ENCODE measurements around the gene FAM110D. TPM values are rescaled to one million over a fixed set of nuclear protein-coding genes. Genes with fewer than 3 reads are reported as not detected.
A peak's percentile ranks its signal among the peaks of the same experiment; 100 is the strongest.

The FAM110D gene
- total and polyA plus RNA-seq, 2 experiments from 2014 or later = 0.24 to 0.39 TPM

GRCh38 chr1:26153966-26154532, 4.8 kb upstream of the FAM110D start:
- H3K36me3 ChIP-seq (ENCODE audit: insufficient read depth) = no peaks in the 10 kb centered on the region
- no peaks in the 10 kb centered on the region for H3K79me2 ChIP-seq (replicated peaks; ENCODE audit: insufficient read depth)
- H3K27me3 ChIP-seq (ENCODE audit: insufficient read depth) = peaks cover 94% of the 10 kb centered on the region
- H3K4me2 ChIP-seq = peak overlapping the region; percentile 89
- H3K4me1 Mint-ChIP-seq = peaks cover 51% of the 10 kb centered on the region
- H3K4me1 ChIP-seq (ENCODE audit: insufficient read depth) = peaks cover 34% of the 10 kb centered on the region
- H3K27ac Mint-ChIP-seq = no peak overlapping the region
- H2AFZ ChIP-seq = no peak overlapping the region
- ATAC-seq (peak; percentile 12), DNase-seq (ENCODE audit: low spot score) (no peak)
- H3K4me3 Mint-ChIP-seq = peak overlapping the region; percentile 15; the same call in 1 of the 3 replicates
- peaks cover 63% of the 10 kb centered on the region for H3K27me3 Mint-ChIP-seq (ENCODE audit: insufficient read depth, low read depth, poor library complexity)
- no peaks in the 10 kb centered on the region for H3K9me2 ChIP-seq (ENCODE audit: insufficient read depth)
- TF ChIP-seq ETS1 (IDR thresholded peaks at IDR 0.05) (no peak), POLR2AphosphoS5 (IDR thresholded peaks at IDR 0.05; ENCODE audit: low read depth) (no peak), REST (IDR thresholded peaks at IDR 0.05; ENCODE audit: unreplicated experiment) (no peak), EZH2phosphoT487 (IDR thresholded peaks at IDR 0.05; ENCODE audit: unreplicated experiment) (no peak), NANOG (IDR thresholded peaks at IDR 0.05; ENCODE audit: borderline replicate concordance) (no peak), EZH2 (IDR thresholded peaks at IDR 0.05; ENCODE audit: low read depth, unreplicated experiment) (no peak), ZNF331 (CRISPR knock-in tag; IDR thresholded peaks at IDR 0.05; ENCODE audit: low read depth) (no peak)
- peaks cover 5% of the 10 kb centered on the region; the same call in 1 of the 2 replicates for H4K20me1 ChIP-seq (replicated peaks; ENCODE audit: insufficient read depth)
- H3F3A ChIP-seq (replicated peaks; ENCODE audit: low read depth) = peaks cover 7% of the 10 kb centered on the region; the same call in 1 of the 2 replicates
- no peak overlapping the region for H3K27ac ChIP-seq (ENCODE audit: low read depth)
- no peaks in the 10 kb centered on the region for H3K36me3 Mint-ChIP-seq (ENCODE audit: low read depth)
- H3K9me3 Mint-ChIP-seq = no peaks in the 10 kb centered on the region
- H3K4me3 ChIP-seq = no peak overlapping the region

- Mint-ChIP-seq H3K36me3 (ENCODE audit: low read depth) (no peaks in the 10 kb centered on the region), H3K9me3 (no peaks in the 10 kb centered on the region), H3K27me3 (ENCODE audit: insufficient read depth, low read depth, poor library complexity) (peaks cover 70% of the 10 kb centered on the region), H3K4me3 (peak overlapping the region; percentile 76), H3K27ac (no peak overlapping the region), H3K4me1 (peaks cover 58% of the 10 kb centered on the region)
- H3F3A ChIP-seq (replicated peaks; ENCODE audit: low read depth) = peaks cover 7% of the 10 kb centered on the region; the same call in 1 of the 2 replicates
- peaks cover 5% of the 10 kb centered on the region; the same call in 1 of the 2 replicates for H4K20me1 ChIP-seq (replicated peaks; ENCODE audit: insufficient read depth)
- DNase-seq (ENCODE audit: low spot score) = peak; percentile 92
- H3K4me3 ChIP-seq = peak overlapping the region; percentile 58
- H3K79me2 ChIP-seq (replicated peaks; ENCODE audit: insufficient read depth) = no peaks in the 10 kb centered on the region
- ATAC-seq = peak; percentile 86
- H3K36me3 ChIP-seq (ENCODE audit: insufficient read depth) = no peaks in the 10 kb centered on the region
- H3K27me3 ChIP-seq (ENCODE audit: insufficient read depth) = peaks cover 98% of the 10 kb centered on the region
- no peak overlapping the region for H2AFZ ChIP-seq
- TF ChIP-seq ZNF114 (CRISPR knock-in tag; IDR thresholded peaks at IDR 0.05) = no peak
- peak; percentile 38; the same call in 1 of the 2 replicates for TF ChIP-seq POLR2AphosphoS5 (IDR thresholded peaks at IDR 0.05; ENCODE audit: low read depth)
- 0 out of 2 replicates have a peak, but pooled peaks have one; percentile 15 for TF ChIP-seq CREB1 (CRISPR knock-in tag; IDR thresholded peaks at IDR 0.05; ENCODE audit: low read depth)
- H3K4me1 ChIP-seq (ENCODE audit: insufficient read depth) = peaks cover 38% of the 10 kb centered on the region
- H3K4me2 ChIP-seq = peak overlapping the region; percentile 89
- H3K9me2 ChIP-seq (ENCODE audit: insufficient read depth) = no peaks in the 10 kb centered on the region
- no peak overlapping the region for H3K27ac ChIP-seq (ENCODE audit: low read depth)
Observed at GRCh38 chr1:26154750-26155149, 4.1 kb upstream of the FAM110D start.
